Esophagus squamous epithelium (tissue), 4 donors: ENCODE results near the gene MAP3K7CL.

Experiments
- POLR2A ChIP-seq, 4 donors: fragments of 450-650 bp; IDR thresholded peaks; one replicate each; pipeline ENCODE4 v1.6.1; 2017; ENCODE audit warnings: antibody characterized with exemption in 4 of 4, mild to moderate bottlenecking in 4 of 4, moderate library complexity in 3 of 4
- TF ChIP-seq, protein P1 (sequence below), 6 experiments: fragments of 450-650 bp in 4 of 6; fragments of 200-600 bp in 2 of 6; sonication (generic) in 2 of 6; IDR thresholded peaks; one replicate each; pipeline ENCODE4 v1.5.1; 2016 to 2019; ENCODE audit warnings: antibody characterized with exemption in 6 of 6, mild to moderate bottlenecking in 4 of 6, moderate library complexity in 4 of 6

GRCh38 chr21:29166323-29166722 is 35.9 kb downstream of the MAP3K7CL start:
- TF ChIP-seq POLR2A (IDR thresholded peaks at IDR 0.05): no peak
- TF ChIP-seq, protein P1, sequence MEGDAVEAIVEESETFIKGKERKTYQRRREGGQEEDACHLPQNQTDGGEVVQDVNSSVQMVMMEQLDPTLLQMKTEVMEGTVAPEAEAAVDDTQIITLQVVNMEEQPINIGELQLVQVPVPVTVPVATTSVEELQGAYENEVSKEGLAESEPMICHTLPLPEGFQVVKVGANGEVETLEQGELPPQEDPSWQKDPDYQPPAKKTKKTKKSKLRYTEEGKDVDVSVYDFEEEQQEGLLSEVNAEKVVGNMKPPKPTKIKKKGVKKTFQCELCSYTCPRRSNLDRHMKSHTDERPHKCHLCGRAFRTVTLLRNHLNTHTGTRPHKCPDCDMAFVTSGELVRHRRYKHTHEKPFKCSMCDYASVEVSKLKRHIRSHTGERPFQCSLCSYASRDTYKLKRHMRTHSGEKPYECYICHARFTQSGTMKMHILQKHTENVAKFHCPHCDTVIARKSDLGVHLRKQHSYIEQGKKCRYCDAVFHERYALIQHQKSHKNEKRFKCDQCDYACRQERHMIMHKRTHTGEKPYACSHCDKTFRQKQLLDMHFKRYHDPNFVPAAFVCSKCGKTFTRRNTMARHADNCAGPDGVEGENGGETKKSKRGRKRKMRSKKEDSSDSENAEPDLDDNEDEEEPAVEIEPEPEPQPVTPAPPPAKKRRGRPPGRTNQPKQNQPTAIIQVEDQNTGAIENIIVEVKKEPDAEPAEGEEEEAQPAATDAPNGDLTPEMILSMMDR (IDR thresholded peaks at IDR 0.05): no peak
